ENCODE data around the gene PLIN5.
"Not testable (repeated sequence)": the region's sequence is repeated elsewhere in the genome, so short reads cannot be mapped to it uniquely, and the experiment has no call there.

PLIN5 gene

DNA sequence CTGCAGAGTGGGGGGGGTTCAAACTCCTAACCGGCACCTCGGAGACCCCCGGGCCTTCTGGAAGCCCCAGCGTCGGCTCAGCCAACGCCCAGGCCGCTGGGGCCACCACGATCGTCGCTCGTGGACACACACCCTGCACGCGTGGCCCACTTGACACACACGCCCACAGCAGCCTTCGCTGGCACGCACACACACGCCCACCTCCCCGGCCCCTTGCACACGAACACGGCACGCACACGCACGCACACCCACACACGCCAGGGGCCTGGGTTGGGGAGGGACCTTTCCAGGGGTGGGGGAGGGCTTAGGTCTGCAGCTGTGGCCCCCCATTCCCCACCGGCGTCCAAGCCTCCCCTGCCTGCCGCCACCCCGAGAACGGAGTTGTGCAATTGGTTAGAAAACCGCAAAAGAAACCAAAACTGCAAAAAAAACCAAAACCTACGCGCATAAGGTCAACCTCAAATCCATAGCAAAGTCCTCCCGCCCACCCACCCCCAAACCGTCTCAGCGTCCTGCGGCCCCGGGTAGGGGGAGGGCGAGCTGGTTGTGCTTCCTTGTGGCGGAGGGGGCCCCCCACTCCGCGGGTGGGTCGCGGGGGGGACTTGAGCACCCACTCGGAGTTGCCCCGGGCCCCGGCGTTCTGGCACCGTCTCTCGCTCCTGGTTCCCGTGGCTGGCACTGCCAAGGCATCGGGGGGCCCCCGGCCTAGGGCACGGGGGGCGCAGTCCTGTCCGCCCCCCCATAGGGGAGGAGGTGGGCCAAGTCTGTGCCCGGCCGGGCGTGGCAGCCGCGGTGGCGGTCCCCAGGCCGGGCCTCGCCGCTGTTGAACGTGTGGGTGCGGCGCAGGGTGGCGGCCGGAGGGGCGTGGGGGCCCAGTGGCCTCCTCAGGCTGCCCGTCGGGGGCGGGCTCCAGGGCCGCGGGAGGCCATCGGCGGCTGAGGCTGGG lies 8.1 kb upstream of the PLIN5 start:
- no peak for DNase-seq

DNA sequence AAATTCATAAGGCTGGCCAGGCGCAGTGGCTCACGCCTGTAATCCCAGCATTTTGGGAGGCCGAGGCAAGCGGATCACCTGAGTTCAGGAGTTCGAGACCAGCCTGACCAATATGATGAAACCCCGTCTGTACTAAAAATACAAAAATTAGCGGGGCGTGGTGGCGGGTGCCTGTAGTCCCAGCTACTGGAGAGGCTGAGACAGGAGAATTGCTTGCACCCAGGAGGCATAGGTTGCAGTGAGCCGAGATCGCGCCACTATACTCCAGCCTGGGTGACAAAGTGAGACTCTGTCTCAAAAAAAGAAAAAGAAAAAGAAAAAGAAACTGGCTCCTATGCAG lies 6.8 kb upstream of the PLIN5 start:
- DNase-seq = not testable (repeated sequence)

DNA sequence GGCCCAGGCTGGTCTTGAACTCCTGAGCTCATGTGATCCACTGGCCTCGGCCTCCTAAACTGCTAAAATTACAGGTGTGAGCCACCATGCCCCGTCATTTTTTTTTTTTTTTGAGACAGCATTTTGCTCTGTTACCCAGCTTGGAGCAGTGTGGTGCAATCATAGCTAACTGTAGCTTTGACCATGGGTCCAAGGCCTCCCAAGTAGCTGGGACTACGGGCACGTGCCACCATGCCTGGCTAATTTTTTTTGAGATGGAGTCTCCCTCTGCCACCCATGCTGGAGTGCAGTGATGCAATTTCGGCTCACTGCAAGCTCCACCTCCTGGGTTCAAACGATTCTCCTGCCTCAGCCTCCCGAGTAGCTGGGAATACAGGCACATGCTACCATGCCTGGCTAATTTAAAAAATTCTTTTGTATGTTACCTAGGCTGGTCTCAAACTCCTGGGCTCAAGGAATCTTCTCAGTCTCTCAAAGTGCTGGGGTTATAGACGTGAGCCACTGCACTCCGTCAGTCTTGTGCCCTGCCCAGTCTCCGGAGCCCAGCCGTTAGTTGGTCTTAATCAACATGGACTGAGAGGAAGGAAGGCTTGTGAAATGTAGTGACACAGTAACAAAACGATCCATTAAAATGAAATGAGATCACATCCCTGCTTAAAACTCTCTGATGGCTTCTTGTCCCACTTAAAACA lies 6.2 kb upstream of the PLIN5 start:
- DNase-seq = no peak

DNA sequence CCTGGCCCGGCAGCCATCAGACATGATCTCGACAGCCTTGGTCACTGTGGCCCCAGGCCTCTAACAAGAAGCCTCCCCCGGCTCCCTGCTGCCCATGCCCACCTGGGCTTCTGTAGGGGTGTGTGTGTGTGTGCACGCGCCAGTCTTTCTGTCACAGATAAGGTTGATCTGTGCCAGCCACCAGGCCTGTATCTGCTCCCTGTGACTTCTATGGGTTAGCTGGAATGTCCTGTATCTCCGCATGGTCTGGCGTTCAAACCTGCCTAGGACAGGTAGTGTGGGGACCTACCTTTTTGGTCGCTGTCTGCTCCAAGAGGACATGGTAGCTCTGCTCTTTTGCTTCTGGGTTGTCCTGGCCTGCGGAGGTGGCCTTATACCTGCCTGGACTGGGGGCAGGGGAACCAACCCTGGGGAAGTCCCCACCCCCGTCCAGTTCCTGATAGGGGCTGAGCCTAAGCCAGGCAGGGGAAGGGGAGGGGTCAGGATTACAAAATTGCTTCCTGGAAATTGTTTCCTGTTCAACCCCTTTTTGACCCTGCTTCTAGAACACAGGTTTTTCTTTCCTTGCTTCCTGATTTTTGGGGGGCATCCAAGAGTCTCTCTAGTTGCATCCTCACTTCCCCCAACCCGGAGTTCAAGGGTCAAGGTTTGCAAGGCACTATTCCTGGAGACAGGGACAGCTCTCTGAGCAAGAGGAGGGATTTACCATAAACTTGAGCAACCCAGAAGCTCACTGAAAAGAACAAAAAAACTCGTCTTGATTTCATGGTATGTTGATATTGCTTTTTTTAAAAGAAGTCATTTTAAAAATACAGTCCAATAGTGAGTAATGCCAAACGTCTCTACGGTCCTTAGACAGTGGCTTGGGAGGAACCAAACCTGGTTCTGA lies 4.9 kb upstream of the PLIN5 start, which contains the start of gene LRG1:
Gene LRG1 (minus strand): TSS at position 344 of the 889 bp plus-strand sequence. CDS start 23 bp downstream, at position 321.
- DNase-seq = no peak

DNA sequence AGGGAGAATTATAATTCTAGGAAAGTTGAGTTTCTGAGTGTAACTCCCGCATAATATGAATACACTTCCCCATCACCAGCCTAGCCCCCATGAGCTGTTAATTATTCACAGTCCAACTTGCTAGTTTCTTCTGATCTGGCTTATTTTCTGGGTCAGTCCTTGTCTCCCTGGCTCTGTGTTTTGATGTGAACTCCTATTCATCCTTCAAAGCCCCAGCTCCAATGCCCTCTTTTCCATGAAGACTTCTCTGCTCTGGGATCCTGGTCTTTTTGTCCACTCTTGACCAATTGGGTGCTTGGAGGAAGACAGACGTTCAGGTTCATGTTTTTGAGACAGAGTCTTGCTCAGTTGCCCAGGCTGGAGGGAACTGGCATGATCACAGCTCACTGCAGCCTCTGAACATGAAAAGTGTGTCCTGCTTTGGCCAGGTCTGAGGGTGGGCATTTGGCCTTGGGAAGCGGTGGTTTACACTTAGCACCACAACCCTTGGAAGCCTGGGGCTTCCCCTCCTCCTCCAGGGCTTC lies 4.2 kb upstream of the PLIN5 start:
- no peak for DNase-seq

DNA sequence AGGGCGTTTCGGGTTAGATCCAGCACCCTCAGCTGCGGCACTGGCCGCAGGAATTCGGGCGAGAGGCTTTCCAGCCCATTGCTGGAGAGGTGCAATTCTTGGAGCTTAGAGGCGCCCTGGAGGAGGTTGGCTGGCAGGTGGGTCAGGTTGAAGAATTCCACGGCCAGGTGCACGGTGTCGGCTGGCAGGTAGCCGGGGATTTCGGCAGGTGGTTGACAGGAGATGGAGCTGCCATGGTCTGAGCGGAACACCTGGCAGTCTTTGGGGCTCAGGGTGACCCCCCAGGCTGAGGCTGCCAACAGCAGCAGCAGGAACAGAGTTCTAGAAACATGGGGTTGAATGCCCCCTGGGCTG lies 3.6 kb upstream of the PLIN5 start:
- no peak for DNase-seq

DNA sequence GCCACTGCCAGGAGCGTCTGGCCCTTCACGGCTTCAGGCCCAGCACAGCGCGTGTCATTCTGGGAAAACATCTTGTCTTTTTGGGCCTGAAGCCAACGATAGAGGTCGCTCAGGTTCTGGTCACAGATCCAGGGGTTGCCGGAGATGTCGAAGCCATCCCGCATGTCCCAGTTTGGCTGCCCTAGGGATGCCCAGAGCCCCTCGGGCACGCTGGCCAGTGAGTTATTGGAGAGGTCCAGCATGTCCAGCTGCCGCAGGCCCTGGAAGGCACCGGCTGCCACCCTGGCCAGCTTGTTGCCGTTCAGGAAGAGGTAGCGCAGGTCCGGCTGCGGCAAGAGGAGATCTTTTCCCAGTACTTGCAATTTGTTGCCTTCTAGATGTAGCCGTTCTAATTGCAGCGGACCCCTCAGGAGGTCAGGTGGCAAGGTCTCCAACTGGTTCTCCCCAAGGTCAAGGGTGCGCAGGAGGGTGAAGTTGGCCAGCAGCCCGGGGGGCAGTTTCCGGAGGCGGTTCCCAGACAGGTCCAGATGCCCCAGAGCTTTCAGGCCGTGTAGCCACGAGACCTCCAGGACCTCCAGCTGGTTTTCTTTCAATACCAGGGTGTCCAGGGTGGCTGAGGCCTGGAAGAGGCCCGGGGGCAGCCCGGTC lies 3.1 kb upstream of the PLIN5 start:
- DNase-seq = no peak

DNA sequence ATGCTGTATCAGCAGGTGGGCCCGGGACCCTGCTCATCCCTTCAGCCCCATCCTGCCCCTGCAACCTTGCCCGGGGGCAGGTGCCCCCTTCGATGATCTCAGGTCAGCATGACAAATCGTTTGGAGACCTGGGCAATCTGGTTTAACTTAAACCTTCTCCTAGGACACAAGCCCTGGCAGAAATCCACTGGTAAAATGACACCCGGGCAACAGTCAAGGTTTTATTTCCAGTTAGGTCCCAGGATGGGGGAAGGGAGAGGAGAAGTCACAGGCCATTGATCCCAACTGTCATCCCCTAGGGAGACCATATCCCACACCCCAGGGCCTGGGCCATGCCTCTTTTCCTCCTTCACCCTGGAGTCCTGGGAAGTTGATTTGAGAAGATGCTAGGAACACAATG lies 1.8 kb upstream of the PLIN5 start:
- DNase-seq = no peak

DNA sequence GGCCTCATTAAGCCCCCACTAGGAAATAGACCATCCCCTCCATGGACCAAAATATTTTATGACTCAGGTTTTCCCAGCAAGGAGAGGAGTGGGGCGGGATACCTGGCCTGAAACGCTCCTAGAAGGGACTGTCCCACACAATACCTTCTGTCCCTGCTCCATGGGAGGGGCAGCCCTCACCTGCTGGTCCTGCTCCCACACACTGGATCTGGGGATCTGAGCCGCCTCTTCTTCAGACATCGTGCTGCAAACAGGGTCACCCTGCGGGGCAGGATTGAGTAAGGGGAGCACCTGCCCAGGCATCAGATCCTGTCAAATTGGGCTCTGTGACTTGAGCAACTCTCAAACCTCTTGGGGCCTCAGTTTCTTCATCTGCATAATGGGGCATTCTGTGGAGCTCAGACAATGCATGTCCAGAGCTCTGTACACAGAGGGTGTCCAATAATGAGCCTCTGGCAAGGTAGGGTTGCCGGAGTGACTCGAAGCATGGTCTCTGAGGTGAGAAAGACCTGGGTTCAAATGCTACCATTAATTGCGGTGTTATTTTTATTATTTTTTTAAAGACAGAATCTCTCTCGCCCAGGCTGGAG lies 1.1 kb downstream of the PLIN5 start:
- no peak for DNase-seq

DNA sequence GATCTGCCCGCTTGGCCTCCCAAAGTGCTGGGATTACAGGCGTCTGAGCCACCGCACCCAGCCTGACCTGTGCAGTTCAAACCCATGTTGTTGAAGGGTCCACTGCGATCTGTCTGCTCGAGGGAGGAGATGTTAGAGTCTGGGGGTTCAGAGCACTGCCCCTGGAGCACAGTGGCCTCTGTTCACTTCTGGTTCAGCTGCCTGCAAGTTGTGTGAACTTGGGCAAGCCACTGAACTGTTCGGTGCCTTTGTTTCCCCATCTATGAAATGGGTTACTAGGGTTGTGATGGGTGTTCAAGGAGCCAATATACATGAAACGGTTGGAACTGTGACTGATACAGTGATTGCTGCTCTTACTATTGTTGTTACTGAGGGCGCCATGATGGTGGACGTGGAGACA lies 1.7 kb downstream of the PLIN5 start:
- DNase-seq = no peak

DNA sequence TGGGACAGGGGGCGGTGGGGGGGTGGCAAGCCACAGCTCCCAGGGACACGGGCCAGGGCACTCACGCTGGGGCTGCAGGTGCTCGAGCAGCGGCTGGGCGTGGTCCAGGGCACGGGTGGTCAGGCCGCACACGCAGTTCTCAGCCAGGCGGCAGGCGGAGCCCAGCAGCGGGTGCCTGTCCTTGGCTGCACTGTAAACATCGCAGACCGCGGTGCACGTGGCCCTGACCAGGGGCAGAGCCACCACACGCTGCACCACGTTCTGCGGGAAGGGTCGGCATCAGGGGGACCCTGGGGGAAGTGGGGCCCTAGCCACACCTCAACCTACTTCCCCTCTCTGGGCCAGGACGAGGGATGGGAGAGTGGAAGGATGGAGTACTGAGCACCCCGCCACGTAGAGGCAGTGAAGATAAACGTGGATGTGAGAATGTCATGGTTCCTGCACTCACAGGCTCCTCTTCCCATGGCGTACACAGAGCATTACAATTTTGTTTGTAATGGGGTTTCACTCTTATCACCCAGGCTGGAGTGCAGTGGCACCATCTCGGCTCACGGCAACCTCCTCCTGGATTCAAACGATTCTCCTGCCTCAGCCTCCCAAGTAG lies 3.4 kb downstream of the PLIN5 start:
- no peak for DNase-seq

DNA sequence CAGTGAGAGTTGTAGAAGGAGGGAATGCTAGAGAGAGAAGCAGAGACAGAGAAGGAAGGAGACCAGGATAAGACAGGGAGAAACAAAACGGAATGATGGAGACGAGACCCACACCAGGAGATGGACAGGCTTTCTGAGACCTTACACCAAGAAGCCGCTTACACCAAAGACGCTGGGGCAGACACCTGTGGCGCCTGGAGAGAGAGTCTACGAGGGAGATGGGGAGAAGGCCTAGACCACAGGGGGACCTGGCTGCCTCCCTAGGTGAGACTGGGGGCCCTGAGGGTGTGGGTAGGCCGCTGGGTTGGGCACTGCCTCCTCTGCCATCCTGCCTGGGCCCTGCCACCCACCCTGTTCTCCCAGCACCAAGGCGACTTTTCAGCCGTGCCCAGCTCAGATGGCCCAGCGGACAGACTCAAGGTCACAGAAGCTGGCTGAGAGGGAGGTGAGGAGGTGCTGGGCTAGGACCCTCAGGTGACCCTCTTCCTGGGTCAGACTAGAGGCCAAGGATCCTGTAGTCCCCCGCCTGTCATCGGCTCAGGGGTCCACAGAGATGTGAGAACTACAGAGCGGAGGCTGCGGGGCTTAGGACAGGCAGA lies 5.0 kb downstream of the PLIN5 start:
- DNase-seq = no peak

DNA sequence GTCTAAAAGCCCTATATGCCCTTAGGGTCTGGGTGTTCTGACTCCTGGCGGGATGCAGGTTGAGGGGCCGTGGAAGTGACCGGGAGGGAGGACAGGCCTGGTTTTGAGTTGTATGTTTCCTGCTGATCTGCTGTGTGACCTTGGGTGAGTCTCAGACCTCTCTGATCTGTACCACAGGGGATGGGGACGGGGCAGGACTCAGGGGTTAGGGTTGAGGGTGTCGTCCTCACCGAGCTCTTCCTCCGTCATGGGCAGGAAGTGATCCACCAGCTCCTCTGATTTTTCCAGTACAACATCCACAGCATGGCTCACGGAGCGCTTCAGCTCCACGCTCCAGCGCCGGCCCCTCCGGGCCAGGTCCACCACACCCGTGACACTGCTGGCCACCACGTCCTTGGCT lies 6.2 kb downstream of the PLIN5 start:
- no peak for DNase-seq

DNA sequence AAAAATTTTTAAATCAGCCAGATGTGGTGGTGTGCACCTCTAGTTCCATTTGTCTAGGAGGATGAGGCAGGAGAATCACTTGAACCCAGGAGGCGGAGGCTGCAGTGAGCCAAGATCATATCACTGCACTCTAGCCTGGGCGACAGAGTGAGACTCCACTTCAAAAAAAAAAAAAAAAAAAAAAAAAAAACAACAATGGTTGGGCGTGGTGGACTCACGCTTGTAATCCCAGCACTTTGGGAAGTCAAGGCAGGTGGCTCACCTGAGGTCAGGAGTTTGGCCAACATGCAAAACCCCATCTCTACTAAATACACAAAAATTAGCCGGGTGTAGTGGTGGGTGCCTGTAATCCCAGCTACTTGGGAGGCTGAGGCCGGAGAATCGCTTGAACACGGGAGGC lies 7.6 kb downstream of the PLIN5 start:
- DNase-seq = not testable (repeated sequence)

DNA sequence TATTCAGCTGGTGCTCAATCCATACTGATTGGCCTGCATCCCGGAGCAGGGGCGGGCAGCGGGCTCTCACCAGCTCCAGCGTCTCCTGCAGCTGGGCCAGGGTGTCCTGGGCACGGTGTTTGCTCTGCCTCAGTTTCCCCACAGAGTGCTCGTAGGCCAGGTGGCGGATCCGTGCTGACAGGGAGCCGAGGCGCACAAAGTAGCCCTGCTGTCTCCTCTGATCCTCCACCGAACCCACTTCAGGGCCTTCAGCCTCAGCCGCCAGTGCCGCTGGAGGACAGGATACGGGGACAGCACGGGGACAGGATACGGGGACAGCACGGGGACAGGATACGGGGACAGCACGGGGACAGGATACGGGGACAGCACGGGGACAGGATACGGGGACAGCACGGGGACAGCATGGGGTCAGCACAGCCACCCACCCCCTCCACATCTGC lies 9.4 kb downstream of the PLIN5 start:
- DNase-seq = no peak

DNA sequence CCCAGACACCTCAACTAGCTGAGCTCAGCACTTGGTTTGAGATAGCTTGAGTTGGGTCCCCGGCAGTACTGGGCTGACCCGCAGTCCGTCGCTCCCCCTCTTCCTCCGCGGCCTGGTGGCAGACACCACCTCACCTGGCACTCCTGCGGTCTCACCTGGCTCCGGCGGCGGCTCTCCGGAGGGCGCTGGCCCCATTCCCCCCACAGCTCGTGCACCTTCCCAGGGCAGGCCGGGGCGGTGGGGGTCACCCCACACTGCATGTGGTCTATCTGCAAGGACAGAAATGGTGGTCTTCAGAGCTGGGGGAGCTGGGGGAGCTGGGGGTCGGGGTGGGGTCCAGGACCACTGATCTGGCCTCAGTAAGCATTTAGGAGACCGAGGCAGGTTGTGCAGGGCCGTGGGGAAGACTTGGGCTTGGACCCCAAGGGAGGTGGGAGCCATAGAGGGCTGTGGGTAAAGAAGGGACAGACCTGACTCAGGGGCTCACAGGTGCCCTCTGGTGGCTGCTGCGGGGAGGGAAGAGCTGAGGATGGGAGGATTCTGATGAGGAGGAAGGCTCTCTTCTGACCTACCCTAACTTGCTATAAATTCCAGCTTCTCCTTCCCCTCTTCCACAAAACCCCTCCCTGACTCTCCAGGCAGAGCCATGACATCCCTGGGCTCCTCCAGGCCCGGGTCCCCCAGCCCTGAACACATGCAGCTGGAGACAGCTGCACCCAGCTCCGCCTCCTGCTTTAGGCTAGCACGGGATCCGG lies 10.0 kb downstream of the PLIN5 start:
- no peak for DNase-seq

DNA sequence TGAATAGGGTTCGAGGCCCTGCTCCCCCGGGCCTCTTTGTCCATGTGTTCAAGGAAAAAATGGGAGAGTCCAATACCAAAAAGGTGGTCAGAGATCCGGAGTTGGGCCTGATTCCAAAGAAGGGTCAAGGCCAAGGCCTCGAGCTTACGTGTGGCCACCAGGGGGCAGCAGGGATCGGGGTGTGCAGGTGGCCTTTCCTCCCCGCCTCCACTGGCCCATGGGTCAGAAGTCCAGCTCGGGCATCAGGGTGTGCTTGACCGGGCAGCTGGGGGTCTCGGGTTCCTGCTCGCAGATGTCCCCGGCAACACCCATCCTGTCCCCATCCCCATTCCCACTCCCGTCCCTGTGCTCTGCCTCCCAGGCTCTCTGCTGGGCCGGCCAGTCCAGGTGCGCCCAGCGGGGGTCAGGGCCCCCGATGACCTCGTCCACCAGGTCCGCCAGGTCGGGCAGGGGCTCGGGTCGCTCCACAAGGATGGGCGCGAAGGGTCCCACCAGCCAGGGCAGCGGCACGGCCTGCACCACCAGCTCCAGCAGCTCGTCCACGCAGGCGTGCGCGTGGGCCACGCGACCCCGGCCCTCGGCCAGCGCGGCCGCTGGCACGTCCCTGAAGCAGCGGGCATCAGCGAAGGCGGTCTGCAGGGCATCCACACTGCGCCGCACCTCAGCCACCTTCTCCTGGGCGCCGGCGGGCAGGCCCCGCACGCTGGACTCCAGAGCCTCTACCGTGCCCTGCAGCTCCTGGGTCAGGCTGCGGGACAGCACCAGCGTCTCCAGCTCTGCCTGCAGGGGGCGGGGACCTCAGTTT lies 11.5 kb downstream of the PLIN5 start:
- no peak for DNase-seq

DNA sequence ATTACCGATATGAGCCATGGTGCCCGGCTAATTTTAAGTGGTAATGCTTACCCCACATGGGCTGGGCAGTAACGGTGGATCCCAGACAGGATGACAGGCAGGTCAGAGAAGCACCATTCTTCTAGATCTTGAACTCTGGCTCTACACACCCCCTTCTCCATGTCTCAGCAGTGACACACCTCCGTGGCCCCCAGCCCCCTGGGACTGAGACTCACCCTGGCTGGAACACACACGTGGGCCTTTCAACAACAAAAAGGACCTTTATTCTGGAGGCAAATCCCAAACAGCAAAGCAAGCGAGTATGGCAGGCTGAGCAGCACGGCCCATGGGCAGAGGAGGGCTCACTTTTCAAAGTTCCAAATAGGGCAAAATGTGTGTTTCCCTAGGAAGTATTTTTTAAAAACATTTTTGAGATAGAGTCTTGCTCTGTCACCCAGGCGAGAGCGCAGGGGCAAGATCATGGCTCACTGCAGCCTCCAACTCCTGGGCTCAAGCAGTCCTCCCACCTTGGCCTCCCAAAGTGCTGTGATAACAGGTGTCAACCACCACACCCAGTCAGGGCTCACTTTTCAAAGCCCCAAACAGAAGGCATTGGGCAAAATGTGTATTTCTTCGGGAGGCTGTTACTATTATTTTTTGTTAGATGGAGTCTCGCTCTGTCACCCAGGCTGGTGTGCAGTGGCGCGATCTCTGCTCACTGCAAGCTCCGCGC lies 12.6 kb downstream of the PLIN5 start:
- DNase-seq = no peak

DNA sequence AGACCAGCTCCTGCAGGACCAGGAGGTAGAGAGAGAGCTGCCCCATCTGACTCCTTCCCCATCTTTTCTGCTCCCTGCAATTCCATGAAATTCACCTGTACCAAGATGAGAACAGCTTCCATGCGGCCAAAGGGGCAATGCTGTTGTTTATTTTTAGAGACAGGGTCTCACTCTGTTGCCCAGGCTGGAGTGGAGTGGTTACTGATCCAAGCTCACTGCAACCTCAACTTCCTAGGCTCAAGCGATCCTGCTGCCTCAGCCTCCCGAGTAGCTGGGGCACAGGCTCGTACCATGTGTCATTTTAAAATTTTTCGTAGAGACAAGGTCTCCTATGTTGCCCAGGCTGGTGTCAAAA lies 13.2 kb downstream of the PLIN5 start:
- DNase-seq = no peak

Measured in NCI-H2081 treated with DMSO at 0.1 percent for 48 hours (cell line).